GM21515 (cell line): ENCODE data around the gene GPATCH2L.

Experiments
- ATAC-seq: cut with Tn5 transposase; IDR thresholded peaks from one replicate; pipeline ENCODE4 v1.9.1; 2021; ENCODE audit not compliant: unreplicated experiment

Gene GPATCH2L

GRCh38 chr14:76195003-76195402 is 43.3 kb downstream of the GPATCH2L start:
- no peak for ATAC-seq

- ATAC-seq, result no peak
These were observed 45.4 kb downstream of the GPATCH2L start for GRCh38 chr14:76196980-76197695.

- ATAC-seq, result no peak
These were observed 49.4 kb downstream of the GPATCH2L start for GRCh38 chr14:76201162-76201561.

GRCh38 chr14:76203086-76204001 is 51.6 kb downstream of the GPATCH2L start:
- peak; percentile 55 for ATAC-seq

GRCh38 chr14:76204461-76205230 is 52.9 kb downstream of the GPATCH2L start:
- no peak for ATAC-seq

GRCh38 chr14:76205708-76206107 is 54.0 kb downstream of the GPATCH2L start:
- ATAC-seq, result no peak

- ATAC-seq, result no peak
These were observed 56.6 kb downstream of the GPATCH2L start for GRCh38 chr14:76208340-76208739.

GRCh38 chr14:76212242-76212641 is 60.5 kb downstream of the GPATCH2L start:
- ATAC-seq, result no peak

- ATAC-seq, result no peak
These were observed 65.5 kb downstream of the GPATCH2L start for GRCh38 chr14:76217179-76217578.

- ATAC-seq, result no peak
These were observed 66.9 kb downstream of the GPATCH2L start for GRCh38 chr14:76218662-76219061.

GRCh38 chr14:76219873-76220272 is 68.2 kb downstream of the GPATCH2L start:
- no peak for ATAC-seq

GRCh38 chr14:76227450-76228050 is 75.8 kb downstream of the GPATCH2L start:
- ATAC-seq, result no peak

GRCh38 chr14:76228138-76228537 is 76.4 kb downstream of the GPATCH2L start:
- ATAC-seq, result no peak

GRCh38 chr14:76232800-76233199 is 81.1 kb downstream of the GPATCH2L start:
- no peak for ATAC-seq

- ATAC-seq, result no peak
These were observed 83.9 kb downstream of the GPATCH2L start for GRCh38 chr14:76235628-76236027.

GRCh38 chr14:76236172-76237130 is 84.7 kb downstream of the GPATCH2L start:
- ATAC-seq, result no peak

- no peak for ATAC-seq
These were observed 85.7 kb downstream of the GPATCH2L start for GRCh38 chr14:76237349-76237990.

GRCh38 chr14:76245097-76245496 is 93.4 kb downstream of the GPATCH2L start:
- ATAC-seq, result no peak

- no peak for ATAC-seq
These were observed 98.6 kb downstream of the GPATCH2L start for GRCh38 chr14:76250302-76250701.
